HG02588 (cell line): ENCODE results near the gene BHMT2.

Experiments
- ATAC-seq: cut with Tn5 transposase; IDR thresholded peaks from one replicate; pipeline ENCODE4 v1.9.1; 2021; ENCODE audit warnings: mild to moderate bottlenecking, moderate library complexity; ENCODE audit not compliant: unreplicated experiment

The BHMT2 gene

DNA sequence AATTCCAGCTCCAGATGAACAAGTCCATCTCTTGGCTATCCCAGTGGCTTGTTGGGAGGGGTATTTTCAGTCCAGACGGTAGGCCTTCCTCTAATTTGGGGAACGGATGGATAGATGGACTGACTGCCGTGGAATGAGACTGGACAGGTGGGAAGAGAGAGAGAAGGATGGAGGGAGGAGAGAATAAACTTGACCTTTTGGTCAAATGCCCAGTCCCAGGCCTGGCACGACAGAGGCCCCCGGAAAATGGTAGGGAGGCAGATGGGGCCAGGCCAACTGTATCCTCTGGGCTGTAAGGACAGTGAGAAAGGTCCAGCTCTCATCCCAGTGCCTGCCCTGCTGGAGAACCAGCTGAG lies 43.1 kb downstream of the BHMT2 start:
- ATAC-seq, result no peak

DNA sequence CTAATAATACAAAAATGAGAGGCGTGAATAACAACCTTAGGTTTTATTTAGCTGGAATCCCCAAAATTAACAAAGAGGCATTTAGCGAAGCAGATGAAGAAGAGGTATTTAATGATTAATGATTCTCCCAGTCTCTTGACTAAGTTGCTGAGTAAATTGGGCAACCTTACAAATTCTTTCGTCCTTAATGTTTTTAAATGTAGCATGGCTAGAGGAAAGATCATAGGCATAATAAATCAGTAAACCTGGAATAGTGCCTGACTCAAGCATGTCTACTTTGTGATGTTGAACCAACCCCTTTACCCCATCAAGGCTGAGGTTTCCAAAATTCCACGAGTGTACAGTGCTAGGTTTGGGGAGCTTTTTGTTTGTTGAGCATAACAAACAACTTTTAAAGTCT lies 49.9 kb downstream of the BHMT2 start:
- ATAC-seq, result no peak

DNA sequence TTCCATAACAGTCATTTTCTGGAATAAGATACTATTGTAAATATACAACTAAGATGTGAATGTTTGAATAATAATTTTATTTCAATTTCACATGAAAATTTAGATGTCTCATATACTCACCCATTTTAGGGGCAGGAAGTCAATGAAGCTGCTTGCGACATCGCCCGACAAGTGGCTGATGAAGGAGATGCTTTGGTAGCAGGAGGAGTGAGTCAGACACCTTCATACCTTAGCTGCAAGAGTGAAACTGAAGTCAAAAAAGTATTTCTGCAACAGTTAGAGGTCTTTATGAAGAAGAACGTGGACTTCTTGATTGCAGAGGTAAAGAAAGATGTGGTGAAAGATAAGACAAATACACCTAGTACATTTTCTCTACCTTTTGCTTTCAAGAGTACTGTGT lies 50.7 kb downstream of the BHMT2 start:
- ATAC-seq, result no peak

DNA sequence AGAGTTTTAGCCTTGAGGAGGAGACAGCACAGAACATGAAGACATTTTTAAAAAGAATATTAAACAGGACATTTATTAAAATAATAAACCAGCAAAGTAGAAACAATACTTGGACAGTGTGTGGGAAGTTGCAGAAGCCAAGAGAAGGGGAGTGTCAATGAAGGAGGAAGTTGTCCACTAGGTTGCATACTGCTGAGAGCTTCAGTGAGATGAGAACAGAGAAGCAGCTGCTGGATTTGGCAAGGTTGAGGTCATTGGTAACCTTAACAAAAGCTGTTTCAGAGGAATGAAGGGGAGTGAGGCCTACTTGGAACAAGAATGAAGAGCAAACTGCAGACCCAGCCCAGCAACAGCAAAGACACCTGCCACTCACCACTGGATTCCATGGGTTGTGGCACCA lies 53.4 kb downstream of the BHMT2 start:
- ATAC-seq, result no peak

DNA sequence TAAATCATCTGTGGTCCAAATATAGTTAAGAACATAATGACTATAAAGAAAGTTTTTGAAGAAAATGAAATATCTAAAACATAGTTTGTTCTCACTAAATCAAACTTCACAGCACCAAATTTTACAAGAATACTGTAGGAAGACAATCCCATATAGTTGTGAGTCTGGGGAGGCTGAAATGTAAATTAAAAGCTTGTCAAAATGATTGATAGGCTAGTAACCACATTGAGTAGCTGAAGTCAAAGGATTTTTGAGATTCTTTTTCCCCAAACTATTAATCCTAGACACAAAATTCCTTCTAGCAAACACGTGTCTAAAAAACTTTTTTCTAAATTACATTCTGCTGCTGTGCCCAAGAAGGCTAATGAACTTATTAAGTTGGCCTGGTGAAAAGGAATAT lies 55.0 kb downstream of the BHMT2 start:
- ATAC-seq, result no peak

DNA sequence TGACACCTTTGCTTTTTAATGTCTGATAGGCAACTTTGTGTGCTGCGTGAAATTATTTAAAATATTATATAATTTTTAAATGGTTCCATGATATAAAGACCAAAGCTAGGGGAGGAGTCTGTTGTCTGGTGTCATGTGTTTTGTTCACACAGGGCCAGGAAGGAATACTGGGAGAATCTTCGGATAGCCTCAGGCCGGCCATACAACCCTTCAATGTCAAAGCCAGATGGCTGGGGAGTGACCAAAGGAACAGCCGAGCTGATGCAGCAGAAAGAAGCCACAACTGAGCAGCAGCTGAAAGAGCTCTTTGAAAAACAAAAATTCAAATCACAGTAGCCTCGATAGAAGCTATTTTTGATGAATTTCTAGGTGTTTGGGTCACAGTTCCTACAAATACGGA lies 61.2 kb downstream of the BHMT2 start:
- ATAC-seq, result no peak

DNA sequence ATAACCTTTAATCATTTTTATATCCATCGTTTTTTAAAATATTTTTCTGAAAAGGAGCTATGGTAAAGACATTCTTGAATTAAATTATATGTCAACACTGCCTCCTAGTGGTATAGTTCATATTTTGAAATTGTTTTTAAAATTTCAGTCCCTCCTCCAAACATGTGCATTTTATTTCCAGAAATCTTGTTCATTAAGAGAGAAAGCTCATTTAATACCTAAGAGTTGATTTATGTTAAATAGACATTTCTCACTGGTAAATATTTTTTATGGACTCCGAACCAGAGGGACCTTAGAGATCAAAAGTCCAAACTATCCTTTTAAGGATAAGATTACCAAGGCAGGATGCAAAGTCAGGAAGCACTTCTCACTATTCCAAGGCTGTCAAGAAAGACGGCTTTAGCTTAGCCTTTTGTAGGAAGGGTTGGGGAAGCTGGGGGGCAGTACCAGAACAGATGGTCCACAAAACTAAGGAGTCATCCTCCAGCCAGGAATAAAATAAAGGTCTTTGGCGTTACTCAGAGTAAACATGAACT lies 63.6 kb downstream of the BHMT2 start:
- ATAC-seq, result no peak

DNA sequence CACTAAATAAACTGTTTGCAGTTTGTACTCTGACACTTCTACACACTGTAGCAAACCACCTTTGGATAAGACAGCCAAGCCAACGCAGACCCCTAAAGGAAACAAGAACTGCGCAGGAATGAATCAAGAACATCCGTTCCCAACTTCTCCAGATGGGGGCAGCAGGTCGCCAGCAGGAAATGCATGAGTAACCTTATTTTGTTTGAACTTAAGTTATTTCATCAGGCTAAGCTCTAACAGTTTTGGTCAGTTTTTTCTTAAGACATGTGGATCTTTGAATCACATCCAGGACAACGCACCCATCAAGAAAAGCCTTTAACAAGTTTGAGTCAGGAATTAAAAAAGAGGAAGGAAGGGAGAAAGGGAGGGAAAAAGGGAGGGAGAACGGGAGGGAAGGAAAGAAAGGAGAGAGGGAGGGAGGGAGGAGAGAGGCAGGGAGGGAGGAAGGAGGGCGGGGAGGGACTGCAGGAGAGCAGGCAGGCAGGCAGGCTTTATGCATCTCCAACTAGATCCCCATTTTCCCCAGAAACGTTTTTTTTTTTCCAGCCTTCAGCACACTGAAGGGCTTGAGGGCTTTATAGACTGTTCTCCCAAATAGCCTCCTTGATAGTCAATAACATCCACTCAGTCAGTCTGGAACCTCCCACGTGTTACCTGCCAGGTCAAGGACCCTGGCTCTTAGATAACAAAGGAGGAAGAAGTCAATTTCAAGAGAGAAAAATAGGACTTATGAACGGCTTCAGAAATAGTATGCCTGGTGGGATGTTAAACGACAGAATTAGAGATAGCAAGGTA lies 64.3 kb downstream of the BHMT2 start:
- no peak for ATAC-seq

DNA sequence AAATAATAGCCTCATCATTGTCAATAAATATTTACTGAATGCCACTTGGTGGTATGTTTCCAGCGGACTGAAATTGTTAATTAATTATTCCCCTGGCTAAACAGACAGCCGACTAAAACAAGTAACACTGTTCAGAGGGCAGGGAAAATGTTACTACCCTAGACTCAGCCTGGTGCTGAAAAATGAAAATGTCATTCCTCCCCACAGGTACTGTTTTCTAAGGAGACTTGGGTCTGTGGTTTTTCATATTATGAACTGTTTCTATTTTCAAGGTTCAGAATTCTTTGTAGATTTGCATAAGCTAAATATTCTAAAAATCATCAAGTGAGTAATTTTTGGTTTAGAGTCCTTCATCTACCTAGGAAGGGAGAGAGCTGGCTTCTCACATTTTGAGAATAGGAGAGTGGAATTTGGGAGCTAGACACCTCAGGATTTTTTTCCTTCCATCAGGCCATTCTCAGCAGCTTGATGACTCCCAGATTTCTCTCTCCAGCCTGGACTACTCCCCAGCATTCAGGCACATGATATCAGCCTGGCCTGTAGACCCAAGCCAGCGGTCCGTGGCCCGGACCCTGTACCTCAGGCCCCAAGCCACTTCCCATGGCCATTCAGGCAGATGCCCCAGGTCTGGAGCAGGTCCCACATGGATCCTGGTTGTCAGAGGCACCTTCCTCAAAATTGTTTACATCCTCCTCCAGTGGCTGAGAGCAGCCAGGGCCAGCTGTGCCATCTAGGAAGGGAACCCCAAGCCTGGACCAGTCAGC lies 66.4 kb downstream of the BHMT2 start:
- no peak for ATAC-seq

DNA sequence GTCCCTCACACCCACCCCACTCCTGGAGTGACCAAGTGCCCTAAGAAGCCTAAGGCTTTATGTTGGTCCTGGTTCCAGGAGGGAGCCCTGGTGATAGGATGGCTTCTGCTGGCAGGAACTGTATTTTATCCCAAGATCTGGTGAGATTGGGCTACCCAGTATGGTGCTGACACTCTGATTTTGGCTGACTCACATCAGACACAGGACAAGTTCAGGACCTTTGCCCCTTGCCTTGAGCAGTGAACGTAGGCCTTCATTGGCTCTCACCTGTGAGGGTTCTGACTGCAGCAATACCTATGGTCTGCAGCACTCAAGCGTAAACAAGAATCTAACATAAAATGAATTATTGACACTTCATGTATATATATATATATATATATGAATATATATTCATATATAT lies 67.1 kb downstream of the BHMT2 start:
- no peak for ATAC-seq
